ENCODE data around the gene KLHL17. TPM values are rescaled to one million over a fixed set of nuclear protein-coding genes. Genes with fewer than 3 reads are reported as not detected.

The KLHL17 gene
- total and polyA plus RNA-seq, 9 of the 15 experiments (the other 6 are each of a cell fraction or from before 2014, with no cell fraction given), result 0.14 to 84.8 (median 13.0) TPM

DNA sequence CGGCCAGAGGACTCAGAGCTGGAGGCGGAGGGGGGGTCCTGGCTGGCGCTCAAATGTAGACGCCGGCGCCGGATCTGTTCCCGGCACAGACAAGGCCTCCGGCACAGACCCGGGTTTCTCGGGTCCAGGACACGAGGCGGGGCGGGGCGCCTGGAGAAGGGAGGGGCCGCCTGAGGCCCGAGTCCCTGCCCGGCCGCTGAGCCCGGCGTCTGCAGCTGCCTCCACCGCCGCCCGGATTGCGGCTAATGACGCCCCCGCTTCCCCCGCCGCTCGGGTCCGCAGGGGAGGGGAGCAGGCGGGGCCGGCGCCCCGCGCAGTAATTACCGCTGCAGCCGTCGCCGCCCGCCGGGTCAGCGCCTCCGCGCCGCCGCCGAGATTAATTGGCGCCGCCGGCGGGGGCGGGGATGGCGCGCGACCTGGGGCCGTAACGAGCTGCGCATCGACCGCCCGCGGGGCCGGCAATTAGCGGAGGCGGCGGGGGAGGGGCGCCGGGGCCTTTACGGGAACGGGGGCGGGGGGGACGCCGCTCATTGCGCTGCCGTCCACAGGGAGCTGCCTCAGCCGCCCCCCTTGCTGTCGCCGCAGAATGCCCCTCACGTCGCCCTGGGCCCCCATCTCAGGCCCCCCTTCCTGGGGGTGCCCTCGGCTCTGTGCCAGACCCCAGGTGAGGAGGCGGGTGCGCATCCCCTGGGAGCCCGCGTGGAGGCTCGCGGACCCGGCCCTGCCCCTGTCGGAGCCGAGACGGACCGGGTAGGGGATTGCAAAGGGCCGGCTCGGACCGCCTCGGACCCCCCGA, 18.6 kb upstream of the KLHL17 start (continued):
- TF ChIP-seq, protein P1, sequence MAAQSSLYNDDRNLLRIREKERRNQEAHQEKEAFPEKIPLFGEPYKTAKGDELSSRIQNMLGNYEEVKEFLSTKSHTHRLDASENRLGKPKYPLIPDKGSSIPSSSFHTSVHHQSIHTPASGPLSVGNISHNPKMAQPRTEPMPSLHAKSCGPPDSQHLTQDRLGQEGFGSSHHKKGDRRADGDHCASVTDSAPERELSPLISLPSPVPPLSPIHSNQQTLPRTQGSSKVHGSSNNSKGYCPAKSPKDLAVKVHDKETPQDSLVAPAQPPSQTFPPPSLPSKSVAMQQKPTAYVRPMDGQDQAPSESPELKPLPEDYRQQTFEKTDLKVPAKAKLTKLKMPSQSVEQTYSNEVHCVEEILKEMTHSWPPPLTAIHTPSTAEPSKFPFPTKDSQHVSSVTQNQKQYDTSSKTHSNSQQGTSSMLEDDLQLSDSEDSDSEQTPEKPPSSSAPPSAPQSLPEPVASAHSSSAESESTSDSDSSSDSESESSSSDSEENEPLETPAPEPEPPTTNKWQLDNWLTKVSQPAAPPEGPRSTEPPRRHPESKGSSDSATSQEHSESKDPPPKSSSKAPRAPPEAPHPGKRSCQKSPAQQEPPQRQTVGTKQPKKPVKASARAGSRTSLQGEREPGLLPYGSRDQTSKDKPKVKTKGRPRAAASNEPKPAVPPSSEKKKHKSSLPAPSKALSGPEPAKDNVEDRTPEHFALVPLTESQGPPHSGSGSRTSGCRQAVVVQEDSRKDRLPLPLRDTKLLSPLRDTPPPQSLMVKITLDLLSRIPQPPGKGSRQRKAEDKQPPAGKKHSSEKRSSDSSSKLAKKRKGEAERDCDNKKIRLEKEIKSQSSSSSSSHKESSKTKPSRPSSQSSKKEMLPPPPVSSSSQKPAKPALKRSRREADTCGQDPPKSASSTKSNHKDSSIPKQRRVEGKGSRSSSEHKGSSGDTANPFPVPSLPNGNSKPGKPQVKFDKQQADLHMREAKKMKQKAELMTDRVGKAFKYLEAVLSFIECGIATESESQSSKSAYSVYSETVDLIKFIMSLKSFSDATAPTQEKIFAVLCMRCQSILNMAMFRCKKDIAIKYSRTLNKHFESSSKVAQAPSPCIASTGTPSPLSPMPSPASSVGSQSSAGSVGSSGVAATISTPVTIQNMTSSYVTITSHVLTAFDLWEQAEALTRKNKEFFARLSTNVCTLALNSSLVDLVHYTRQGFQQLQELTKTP (IDR thresholded peaks at IDR 0.05; ENCODE audit: low read depth in 1 of 2, partially characterized antibody in 2 of 2), result no peak
- TF ChIP-seq CBFA2T2 (conservative IDR thresholded peaks at IDR 0.05) (no peak), ZSCAN32 (CRISPR knock-in tag; IDR thresholded peaks at IDR 0.05) (no peak), RBM34 (IDR thresholded peaks at IDR 0.05; ENCODE audit: borderline replicate concordance, insufficient read depth, low read length) (no peak), CREB1 (IDR thresholded peaks at IDR 0.05) (peak; percentile 92), CREB1 (CRISPR knock-in tag; IDR thresholded peaks at IDR 0.05) (peak; percentile 78), FOXK2 (conservative IDR thresholded peaks at IDR 0.05 in 1 of 2, IDR thresholded peaks at IDR 0.05 in 1 of 2; ENCODE audit: low read depth in 2 of 2) (no peak), RBM25 (IDR thresholded peaks at IDR 0.05; ENCODE audit: low read depth, low read length, severe bottlenecking) (no peak), MAFK (IDR thresholded peaks at IDR 0.05; ENCODE audit: low read length) (no peak), POLR2H (tag; IDR thresholded peaks at IDR 0.05; ENCODE audit: low read depth) (no peak), FOXJ3 (CRISPR knock-in tag; IDR thresholded peaks at IDR 0.05) (no peak), RFX5 (IDR thresholded peaks at IDR 0.05; ENCODE audit: low read depth, low read length) (no peak), MEF2D (tag; conservative IDR thresholded peaks at IDR 0.05; ENCODE audit: low read depth) (no peak)
- TF ChIP-seq, protein P2, sequence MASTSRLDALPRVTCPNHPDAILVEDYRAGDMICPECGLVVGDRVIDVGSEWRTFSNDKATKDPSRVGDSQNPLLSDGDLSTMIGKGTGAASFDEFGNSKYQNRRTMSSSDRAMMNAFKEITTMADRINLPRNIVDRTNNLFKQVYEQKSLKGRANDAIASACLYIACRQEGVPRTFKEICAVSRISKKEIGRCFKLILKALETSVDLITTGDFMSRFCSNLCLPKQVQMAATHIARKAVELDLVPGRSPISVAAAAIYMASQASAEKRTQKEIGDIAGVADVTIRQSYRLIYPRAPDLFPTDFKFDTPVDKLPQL (IDR thresholded peaks at IDR 0.05; ENCODE audit: extremely low read depth, insufficient read length), result no peak
